DMS53 (cell line): ENCODE data around the gene KRTAP20-4.

Experiments used
- DNase-seq: peaks from one replicate; lab custom pipeline; 2025; lab: John Stamatoyannopoulos, UW

The KRTAP20-4 gene

GRCh38 chr21:30652891-30653290 lies 32.5 kb downstream of the KRTAP20-4 start:
- DNase-seq = no peak

GRCh38 chr21:30668776-30669175 lies 48.3 kb downstream of the KRTAP20-4 start:
- DNase-seq = no peak
